ENCODE data around the gene RASGEF1C. TPM values are rescaled to one million over a fixed set of nuclear protein-coding genes. Genes with fewer than 3 reads are reported as not detected.

The RASGEF1C gene
- total RNA-seq, 2 experiments from 2014 or later = not detected

- CTCF ChIA-PET = interaction anchor here (0.6 kb wide), 1 partner anchor 12 kb away, joined by 3 read pairs; no protein-coding TSS in a partner anchor
- POLR2A ChIA-PET = no interaction called here
Measured at GRCh38 chr5:180169248-180170105, 39.5 kb downstream of the RASGEF1C start.

- POLR2A ChIA-PET = no interaction called here
- CTCF ChIA-PET = interaction anchor here (0.6 kb wide), 1 partner anchor 12 kb away, joined by 3 read pairs; no protein-coding TSS in a partner anchor
Measured at GRCh38 chr5:180168758-180169157, 40.3 kb downstream of the RASGEF1C start.

- ChIA-PET CTCF (no interaction called here), POLR2A (interaction anchor here (0.6 kb wide), 1 partner anchor 873 kb away, joined by 3 read pairs; no protein-coding TSS in a partner anchor)
Measured at GRCh38 chr5:180166176-180166575, 42.8 kb downstream of the RASGEF1C start.

GRCh38 chr5:180162304-180162661, 46.7 kb downstream of the RASGEF1C start:
- CTCF ChIA-PET = interaction anchor here (0.6 kb wide), 1 partner anchor 786 kb away, joined by 3 read pairs; no protein-coding TSS in a partner anchor
- POLR2A ChIA-PET = no interaction called here

- CTCF ChIA-PET = no interaction called here
- POLR2A ChIA-PET = no interaction called here
Measured at GRCh38 chr5:180161420-180162303, 47.3 kb downstream of the RASGEF1C start.

GRCh38 chr5:180160789-180161188, 48.2 kb downstream of the RASGEF1C start:
- ChIA-PET POLR2A (no interaction called here), CTCF (no interaction called here)

- ChIA-PET CTCF (no interaction called here), POLR2A (no interaction called here)
Measured at GRCh38 chr5:180160215-180160614, 48.8 kb downstream of the RASGEF1C start.

- ChIA-PET POLR2A (no interaction called here), CTCF (no interaction called here)
Measured at GRCh38 chr5:180159756-180160155, 49.3 kb downstream of the RASGEF1C start.

GRCh38 chr5:180157866-180158265, 51.1 kb downstream of the RASGEF1C start:
- CTCF ChIA-PET = no interaction called here
- POLR2A ChIA-PET = no interaction called here

- CTCF ChIA-PET = no interaction called here
- POLR2A ChIA-PET = no interaction called here
Measured at GRCh38 chr5:180156141-180156540, 52.9 kb downstream of the RASGEF1C start.

GRCh38 chr5:180155365-180155926, 53.6 kb downstream of the RASGEF1C start:
- ChIA-PET POLR2A (no interaction called here), CTCF (no interaction called here)

GRCh38 chr5:180154821-180155364, 54.1 kb downstream of the RASGEF1C start:
- ChIA-PET CTCF (no interaction called here), POLR2A (no interaction called here)

GRCh38 chr5:180153991-180154390, 55.0 kb downstream of the RASGEF1C start:
- POLR2A ChIA-PET = no interaction called here
- CTCF ChIA-PET = no interaction called here

GRCh38 chr5:180153099-180153498, 55.9 kb downstream of the RASGEF1C start:
- POLR2A ChIA-PET = no interaction called here

GRCh38 chr5:180143656-180144364, 65.2 kb downstream of the RASGEF1C start:
- POLR2A ChIA-PET = no interaction called here
- CTCF ChIA-PET = no interaction called here

More at GRCh38 chr5:180153099-180153498, 55.9 kb downstream of the RASGEF1C start:
- CTCF ChIA-PET = no interaction called here

- ChIA-PET POLR2A (no interaction called here), CTCF (no interaction called here)
Measured at GRCh38 chr5:180142824-180143610, 66.0 kb downstream of the RASGEF1C start.

- ChIA-PET POLR2A (no interaction called here), CTCF (no interaction called here)
Measured at GRCh38 chr5:180142021-180142765, 66.8 kb downstream of the RASGEF1C start.

GRCh38 chr5:180141068-180141660, 67.8 kb downstream of the RASGEF1C start:
- CTCF ChIA-PET = no interaction called here
- POLR2A ChIA-PET = no interaction called here

Data from activated CD8-positive, alpha-beta memory T cell treated with anti-CD3 and anti-CD28 coated beads for 36 hours (primary cell).